Epidermal melanocyte (primary cell): ENCODE measurements around the gene NLRC5.

Experiments
- DNase-seq: peaks from one replicate; pipeline ENCODE4 v3.0.0; 2011; ENCODE audit warnings: low spot score; ENCODE audit not compliant: insufficient read length

Gene NLRC5

GRCh38 chr16:57123974-57124674, 134.8 kb downstream of the NLRC5 start:
- no peak for DNase-seq

DNA sequence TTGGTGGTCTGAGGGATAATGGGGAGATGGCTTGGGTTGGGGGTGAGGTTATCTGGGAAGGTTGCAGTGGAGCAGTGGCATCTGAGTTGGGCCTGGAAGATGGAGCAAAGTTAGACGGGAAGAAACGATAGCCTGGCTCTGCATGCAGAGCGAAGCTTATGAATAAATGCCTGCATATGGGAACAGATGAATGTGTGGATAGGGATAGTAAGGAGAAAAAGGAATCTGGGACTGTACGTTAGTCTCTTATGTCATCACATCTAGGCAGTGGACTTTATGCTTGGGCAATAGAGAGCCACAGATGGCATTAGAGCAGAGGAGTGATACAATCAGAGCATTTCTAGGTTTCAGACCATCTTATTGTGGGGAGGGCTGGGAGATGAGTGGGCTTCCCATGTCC, 136.0 kb downstream of the NLRC5 start:
- DNase-seq: no peak

- DNase-seq: no peak
Measured at GRCh38 chr16:57125969-57126368, 136.6 kb downstream of the NLRC5 start.

- DNase-seq: no peak
Measured at GRCh38 chr16:57126411-57126810, 137.1 kb downstream of the NLRC5 start.

- DNase-seq: no peak
Measured at GRCh38 chr16:57127037-57127763, 137.8 kb downstream of the NLRC5 start.

- DNase-seq: no peak
Measured at GRCh38 chr16:57127836-57128235, 138.5 kb downstream of the NLRC5 start.

- DNase-seq: no peak
Measured at GRCh38 chr16:57128771-57129389, 139.5 kb downstream of the NLRC5 start.

GRCh38 chr16:57130950-57131321, 141.6 kb downstream of the NLRC5 start:
- no peak for DNase-seq

DNA sequence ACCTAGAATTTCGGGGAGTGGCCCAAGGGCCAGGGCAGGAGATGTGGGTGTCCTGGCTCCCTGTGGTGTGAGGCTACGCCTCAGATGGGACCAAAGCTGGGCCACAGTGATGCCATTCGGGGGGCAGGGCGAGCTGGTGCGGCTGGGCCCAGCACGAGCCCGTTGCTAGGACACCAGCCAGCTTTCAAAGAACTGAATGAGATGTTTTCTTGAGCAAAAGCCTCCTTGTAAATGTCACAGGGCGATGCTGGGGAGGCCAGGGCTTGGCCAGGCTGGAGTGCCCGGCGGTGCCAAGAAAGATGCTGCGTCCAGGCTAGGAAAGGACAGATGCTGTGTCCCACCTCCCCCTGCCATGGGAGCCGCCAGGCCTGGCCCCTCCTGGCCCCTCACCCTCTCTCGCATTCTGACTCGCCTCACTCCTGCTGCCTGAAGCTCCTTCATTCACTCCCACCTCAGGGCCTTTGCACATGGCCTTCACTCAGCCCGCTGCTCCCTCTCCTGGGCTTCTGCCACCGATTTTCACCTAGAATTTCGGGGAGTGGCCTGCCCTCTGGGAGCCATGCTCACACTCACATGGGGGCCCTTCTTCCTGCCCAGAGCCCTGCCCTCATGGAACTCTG, 142.1 kb downstream of the NLRC5 start:
- no peak for DNase-seq

DNA sequence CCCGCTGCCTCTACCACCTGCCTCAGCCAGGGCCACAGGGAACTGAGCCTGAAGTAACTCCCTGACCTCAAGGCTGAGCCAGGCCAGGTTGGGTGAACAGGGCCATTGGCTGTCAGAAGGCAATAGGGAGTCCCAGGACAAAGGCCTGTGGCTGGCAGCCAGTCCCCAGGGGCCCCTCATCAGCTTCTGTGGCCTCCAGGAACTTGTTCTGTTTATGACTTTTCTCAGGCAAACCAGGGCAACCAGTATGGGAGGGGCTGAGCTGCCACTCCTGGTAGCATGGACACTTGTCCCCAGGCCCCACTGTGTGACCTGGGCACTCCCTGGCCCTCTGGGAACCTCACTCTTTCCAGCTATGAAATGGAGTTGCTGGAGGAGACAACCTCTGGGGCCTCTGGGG, 143.1 kb downstream of the NLRC5 start:
- DNase-seq: no peak

DNA sequence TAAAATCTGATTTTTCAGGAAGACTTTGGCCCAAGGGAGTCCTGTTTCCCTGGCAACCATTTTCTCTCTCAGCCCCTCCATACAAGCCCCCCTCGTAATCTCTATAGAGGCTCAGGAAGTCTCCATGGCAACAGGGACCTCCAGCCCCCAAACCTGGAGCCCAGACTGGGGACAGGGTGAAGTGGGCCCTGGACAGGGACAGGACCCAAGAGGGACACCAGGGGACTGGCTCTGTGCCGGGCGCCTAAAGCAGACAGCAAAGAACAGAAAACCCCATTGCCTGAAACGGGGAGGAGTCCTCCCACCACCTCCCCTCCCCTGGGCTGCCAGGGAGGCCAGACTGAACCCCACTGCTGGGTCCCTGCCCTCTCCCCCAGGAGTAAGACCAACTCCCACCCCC, 143.7 kb downstream of the NLRC5 start:
- DNase-seq: no peak
